Lower leg skin (tissue), 3 donors: ENCODE measurements around the gene BCL3.

Experiments used
- POLR2A ChIP-seq, 2 donors: fragments of 450-650 bp; IDR thresholded peaks; one replicate each; pipeline ENCODE4 v1.6.1; 2016 to 2017; ENCODE audit warnings: antibody characterized with exemption in 2 of 2, mild to moderate bottlenecking in 1 of 2, moderate library complexity in 1 of 2
- TF ChIP-seq, protein P1 (sequence below), 3 donors: fragments of 450-650 bp; IDR thresholded peaks; one replicate each; pipeline ENCODE4 v1.5.1; 2016; ENCODE audit warnings: antibody characterized with exemption in 3 of 3, mild to moderate bottlenecking in 3 of 3, moderate library complexity in 2 of 3

DNA sequence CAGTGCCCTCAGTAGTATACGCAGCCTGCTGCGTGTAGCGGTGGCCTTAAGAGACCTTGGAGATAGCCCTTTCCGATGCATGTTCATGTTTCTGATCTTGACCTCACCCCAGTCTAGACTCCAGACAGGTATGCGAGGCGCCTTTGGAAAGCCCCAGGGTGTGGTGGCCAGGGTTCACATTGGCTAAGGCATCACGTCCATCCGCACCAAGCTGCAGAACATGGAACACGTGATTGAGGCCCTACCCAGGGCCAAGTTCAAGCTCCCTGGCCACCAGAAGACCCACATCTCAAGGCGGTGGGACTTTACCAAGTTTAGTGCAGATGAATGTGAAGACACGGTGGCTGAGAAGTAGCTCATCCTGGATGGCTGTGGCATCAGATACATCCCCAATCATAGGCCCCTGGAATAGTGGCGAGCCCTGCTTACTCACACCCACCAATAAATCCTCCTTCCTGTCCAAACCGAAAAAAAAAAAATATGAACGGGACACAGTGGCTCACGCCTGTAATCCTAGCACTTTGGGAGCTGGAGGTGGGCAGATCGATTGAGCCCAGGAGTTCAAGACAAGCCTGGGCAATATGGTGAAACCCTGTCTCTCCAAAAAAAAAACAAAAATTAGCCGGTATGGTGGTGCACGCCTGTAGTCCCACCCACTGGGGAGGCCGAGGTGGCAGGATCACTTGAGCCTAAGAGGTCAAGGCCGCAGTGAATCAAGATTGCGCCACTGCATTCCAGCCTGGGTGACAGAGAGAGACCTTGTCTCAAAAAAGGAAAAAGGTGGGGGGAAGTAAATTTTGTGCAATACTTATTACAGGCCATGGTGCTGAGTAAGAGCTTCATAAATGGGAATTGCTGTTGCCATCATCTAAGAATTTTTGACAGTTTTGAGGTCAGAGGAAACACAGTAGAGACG lies 16.8 kb downstream of the BCL3 start:
- no peak for TF ChIP-seq POLR2A (IDR thresholded peaks at IDR 0.05)
- TF ChIP-seq, protein P1, sequence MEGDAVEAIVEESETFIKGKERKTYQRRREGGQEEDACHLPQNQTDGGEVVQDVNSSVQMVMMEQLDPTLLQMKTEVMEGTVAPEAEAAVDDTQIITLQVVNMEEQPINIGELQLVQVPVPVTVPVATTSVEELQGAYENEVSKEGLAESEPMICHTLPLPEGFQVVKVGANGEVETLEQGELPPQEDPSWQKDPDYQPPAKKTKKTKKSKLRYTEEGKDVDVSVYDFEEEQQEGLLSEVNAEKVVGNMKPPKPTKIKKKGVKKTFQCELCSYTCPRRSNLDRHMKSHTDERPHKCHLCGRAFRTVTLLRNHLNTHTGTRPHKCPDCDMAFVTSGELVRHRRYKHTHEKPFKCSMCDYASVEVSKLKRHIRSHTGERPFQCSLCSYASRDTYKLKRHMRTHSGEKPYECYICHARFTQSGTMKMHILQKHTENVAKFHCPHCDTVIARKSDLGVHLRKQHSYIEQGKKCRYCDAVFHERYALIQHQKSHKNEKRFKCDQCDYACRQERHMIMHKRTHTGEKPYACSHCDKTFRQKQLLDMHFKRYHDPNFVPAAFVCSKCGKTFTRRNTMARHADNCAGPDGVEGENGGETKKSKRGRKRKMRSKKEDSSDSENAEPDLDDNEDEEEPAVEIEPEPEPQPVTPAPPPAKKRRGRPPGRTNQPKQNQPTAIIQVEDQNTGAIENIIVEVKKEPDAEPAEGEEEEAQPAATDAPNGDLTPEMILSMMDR (IDR thresholded peaks at IDR 0.05): peak in 1 of 3 donors; percentile 40
